PFSK-1 (cell line): Measurements from ENCODE around the gene ZCCHC24.

Source experiments
- FOXP2 ChIP-seq: optimal IDR thresholded peaks from 2 replicates; pipeline ENCODE3; 2011; ENCODE audit warnings: borderline replicate concordance, control low read depth, inconsistent platforms; ENCODE audit not compliant: insufficient read depth; ENCODE audit errors: extremely low read length, extremely low read depth
- POLR2AphosphoS5 ChIP-seq: IDR thresholded peaks from 2 replicates; pipeline ENCODE4 v1.6.1; 2012; ENCODE audit warnings: low read depth, mild to moderate bottlenecking, control low read depth, low read length, moderate library complexity
- SIN3A ChIP-seq: IDR thresholded peaks from 2 replicates; pipeline ENCODE4 v1.6.1; 2012; ENCODE audit warnings: mild to moderate bottlenecking, low read length, moderate library complexity, borderline replicate concordance; ENCODE audit not compliant: insufficient read depth
- TAF1 ChIP-seq: IDR thresholded peaks from 2 replicates; pipeline ENCODE4 v1.6.1; 2012; ENCODE audit warnings: low read length, control low read depth, borderline replicate concordance; ENCODE audit not compliant: insufficient read depth
- TF ChIP-seq, protein P1 (sequence below), 2 experiments: IDR thresholded peaks; 2 replicates each; pipeline versions ENCODE4 v1.6.1 to v1.8.0; 2011 to 2012; ENCODE audit warnings: low read depth in 2 of 2, low read length in 2 of 2, control low read depth in 1 of 2, inconsistent platforms in 1 of 2, mild to moderate bottlenecking in 1 of 2, moderate library complexity in 1 of 2; ENCODE audit not compliant: insufficient read depth in 1 of 2

DNA sequence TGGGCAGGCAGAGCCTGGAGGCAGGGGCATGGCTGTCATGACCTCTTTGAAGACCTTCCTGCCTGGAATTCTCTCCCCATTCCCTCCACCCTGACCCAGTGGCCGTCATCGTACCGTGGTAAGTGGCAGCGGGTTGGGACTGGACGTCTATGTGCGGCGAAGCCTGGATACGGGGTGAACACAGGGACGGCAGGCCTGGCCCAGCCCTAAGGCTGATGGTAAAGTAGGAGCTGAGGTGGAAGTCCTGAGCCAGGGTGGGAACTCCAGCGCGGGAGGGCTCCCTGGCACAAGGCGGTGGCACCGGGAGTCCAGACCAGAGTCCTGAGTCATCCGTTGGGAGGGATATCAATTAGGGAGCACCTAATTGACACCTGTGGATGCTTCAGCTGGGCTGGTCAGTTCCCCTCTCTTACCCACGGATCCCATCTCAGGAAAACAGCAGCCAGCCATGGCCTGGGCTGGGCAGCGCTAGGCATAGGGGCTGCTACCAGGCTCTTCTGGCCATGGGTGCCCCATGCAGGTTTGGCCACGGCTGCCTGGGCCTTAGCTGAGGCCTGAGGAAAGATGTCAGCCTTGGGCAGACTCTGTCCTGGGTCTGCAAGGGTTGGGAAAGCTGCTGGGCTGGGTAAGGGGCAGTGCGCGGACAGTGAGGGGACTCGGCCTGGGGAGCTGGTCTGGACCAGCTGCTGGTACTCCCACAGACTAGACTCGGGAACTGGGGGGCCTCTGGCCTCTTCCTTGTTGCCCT, 94.8 kb downstream of the ZCCHC24 start:
- TF ChIP-seq TAF1: no peak
- TF ChIP-seq POLR2AphosphoS5: no peak
- no peak for TF ChIP-seq SIN3A
- TF ChIP-seq, protein P1, sequence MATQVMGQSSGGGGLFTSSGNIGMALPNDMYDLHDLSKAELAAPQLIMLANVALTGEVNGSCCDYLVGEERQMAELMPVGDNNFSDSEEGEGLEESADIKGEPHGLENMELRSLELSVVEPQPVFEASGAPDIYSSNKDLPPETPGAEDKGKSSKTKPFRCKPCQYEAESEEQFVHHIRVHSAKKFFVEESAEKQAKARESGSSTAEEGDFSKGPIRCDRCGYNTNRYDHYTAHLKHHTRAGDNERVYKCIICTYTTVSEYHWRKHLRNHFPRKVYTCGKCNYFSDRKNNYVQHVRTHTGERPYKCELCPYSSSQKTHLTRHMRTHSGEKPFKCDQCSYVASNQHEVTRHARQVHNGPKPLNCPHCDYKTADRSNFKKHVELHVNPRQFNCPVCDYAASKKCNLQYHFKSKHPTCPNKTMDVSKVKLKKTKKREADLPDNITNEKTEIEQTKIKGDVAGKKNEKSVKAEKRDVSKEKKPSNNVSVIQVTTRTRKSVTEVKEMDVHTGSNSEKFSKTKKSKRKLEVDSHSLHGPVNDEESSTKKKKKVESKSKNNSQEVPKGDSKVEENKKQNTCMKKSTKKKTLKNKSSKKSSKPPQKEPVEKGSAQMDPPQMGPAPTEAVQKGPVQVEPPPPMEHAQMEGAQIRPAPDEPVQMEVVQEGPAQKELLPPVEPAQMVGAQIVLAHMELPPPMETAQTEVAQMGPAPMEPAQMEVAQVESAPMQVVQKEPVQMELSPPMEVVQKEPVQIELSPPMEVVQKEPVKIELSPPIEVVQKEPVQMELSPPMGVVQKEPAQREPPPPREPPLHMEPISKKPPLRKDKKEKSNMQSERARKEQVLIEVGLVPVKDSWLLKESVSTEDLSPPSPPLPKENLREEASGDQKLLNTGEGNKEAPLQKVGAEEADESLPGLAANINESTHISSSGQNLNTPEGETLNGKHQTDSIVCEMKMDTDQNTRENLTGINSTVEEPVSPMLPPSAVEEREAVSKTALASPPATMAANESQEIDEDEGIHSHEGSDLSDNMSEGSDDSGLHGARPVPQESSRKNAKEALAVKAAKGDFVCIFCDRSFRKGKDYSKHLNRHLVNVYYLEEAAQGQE (IDR thresholded peaks at IDR 0.05; ENCODE audit: insufficient read depth in 1 of 2, low read depth in 2 of 2, low read length in 2 of 2): no peak
- TF ChIP-seq FOXP2: no peak
